C4-2B (cell line): Measurements from ENCODE around the gene GCK.

Source experiments
- ZFX ChIP-seq: fragments of 450-650 bp; IDR thresholded peaks from 2 replicates; pipeline ENCODE4 v1.6.1; 2017
- TF ChIP-seq, protein P1 (sequence below): fragments of 450-650 bp; conservative IDR thresholded peaks from 2 replicates; pipeline ENCODE4 v1.5.1; 2017; ENCODE audit warnings: mild to moderate bottlenecking

- TF ChIP-seq, protein P1, sequence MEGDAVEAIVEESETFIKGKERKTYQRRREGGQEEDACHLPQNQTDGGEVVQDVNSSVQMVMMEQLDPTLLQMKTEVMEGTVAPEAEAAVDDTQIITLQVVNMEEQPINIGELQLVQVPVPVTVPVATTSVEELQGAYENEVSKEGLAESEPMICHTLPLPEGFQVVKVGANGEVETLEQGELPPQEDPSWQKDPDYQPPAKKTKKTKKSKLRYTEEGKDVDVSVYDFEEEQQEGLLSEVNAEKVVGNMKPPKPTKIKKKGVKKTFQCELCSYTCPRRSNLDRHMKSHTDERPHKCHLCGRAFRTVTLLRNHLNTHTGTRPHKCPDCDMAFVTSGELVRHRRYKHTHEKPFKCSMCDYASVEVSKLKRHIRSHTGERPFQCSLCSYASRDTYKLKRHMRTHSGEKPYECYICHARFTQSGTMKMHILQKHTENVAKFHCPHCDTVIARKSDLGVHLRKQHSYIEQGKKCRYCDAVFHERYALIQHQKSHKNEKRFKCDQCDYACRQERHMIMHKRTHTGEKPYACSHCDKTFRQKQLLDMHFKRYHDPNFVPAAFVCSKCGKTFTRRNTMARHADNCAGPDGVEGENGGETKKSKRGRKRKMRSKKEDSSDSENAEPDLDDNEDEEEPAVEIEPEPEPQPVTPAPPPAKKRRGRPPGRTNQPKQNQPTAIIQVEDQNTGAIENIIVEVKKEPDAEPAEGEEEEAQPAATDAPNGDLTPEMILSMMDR, result no peak
- no peak for TF ChIP-seq ZFX
Observed at GRCh38 chr7:44112997-44113763, 76.1 kb downstream of the GCK start.
